Dermis microvascular lymphatic vessel endothelial cell (primary cell): ENCODE measurements around the gene SLC6A13. TPM values are rescaled to one million over a fixed set of nuclear protein-coding genes. Genes with fewer than 3 reads are reported as not detected.
"Not testable (repeated sequence)": the region's sequence is repeated elsewhere in the genome, so short reads cannot be mapped to it uniquely, and the experiment has no call there.

ENCODE experiments used
- DNase-seq, 2 donors: peaks; one replicate each; pipeline versions ENCODE4 v3.0.0 to v3.0.0-alpha.2; 2010; ENCODE audit warnings: low read depth in 2 of 2
- total RNA-seq: library from RNA; depleted of rRNA; stranded (reverse); fragments of >200 nt; gene quantifications from 2 replicates; pipeline ENCODE4 v1.2.1, GENCODE V29; 2014

SLC6A13 gene
- total RNA-seq, 1 donor from 2014 or later, result 0.13 TPM

DNA sequence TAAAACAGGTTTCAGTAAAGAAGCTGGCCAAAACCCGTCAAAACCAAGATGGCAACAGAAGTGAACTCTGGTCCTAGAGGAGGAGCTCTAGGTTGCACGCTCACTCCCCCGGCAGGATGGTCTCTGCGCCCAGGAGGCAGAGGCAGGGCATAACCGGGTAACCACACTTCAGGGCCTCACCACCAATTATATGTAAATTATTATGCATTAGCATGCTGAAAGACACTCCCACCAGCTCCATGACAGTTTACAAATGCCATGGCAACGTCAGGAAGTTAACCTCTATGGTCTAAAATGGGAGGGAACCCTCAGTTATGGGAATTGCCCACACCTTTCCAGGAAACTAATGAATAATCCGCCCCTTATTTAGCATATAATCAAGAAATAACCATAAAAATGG lies 28.6 kb downstream of the SLC6A13 start:
- no peak for DNase-seq

DNA sequence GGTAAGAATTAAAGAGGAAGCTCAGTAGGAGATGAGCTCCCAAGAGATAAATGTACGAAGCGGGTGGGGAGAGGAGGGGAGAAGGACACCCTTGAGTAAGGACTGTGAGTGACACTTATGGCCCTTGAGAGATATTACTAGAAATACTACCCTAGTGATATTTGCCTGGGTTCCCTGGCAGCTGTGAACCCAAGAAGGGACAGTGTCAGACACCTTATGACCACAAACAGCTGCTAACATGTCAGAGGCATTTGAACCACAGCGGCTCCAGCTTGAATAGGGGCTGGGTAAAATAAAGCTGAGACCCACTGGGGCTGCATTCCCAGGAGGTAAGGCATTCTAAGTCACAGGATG lies 29.0 kb downstream of the SLC6A13 start:
- DNase-seq, result no peak

DNA sequence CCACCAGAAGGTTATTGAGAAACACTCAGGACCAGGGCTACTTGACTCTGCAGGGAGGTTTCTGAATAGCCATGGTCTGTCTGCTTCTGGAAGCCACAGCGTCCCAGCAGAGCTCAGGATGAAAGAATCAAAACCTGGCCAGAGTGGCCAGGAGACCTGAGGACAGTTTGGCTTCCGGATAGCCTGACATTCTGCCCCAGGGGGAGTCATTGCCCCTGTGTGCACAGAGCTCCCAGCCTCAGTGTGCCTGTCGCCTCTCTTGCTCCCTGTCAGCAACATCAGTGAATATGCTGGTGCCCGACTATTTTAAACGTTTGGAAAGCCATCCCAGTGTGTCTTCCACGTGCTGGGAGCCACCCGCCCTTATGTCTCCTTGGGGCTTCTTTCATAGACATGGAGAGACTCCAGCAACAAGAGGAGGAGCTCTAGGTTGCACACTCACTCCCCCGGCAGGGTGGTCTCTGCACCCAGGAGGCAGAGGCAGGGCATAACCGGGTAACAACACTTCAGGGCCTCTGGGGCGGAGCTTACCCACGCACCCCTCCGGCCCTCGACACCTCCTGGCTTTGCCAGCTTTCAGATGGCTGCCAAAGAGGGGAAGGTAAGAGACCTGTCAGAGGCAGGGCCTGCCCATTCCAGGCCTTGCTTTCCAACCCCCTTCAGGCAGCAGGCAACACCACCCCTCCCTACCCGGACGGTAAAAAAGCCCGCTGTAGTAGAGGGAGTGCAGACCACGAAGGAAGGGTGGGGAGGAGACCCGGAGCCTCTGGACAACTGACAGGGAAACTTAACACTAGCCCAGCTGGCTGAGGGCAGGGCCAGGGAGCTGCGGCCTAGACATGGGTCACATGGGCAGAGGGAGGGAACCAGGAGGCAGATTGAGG lies 29.7 kb downstream of the SLC6A13 start:
- DNase-seq, result no peak

DNA sequence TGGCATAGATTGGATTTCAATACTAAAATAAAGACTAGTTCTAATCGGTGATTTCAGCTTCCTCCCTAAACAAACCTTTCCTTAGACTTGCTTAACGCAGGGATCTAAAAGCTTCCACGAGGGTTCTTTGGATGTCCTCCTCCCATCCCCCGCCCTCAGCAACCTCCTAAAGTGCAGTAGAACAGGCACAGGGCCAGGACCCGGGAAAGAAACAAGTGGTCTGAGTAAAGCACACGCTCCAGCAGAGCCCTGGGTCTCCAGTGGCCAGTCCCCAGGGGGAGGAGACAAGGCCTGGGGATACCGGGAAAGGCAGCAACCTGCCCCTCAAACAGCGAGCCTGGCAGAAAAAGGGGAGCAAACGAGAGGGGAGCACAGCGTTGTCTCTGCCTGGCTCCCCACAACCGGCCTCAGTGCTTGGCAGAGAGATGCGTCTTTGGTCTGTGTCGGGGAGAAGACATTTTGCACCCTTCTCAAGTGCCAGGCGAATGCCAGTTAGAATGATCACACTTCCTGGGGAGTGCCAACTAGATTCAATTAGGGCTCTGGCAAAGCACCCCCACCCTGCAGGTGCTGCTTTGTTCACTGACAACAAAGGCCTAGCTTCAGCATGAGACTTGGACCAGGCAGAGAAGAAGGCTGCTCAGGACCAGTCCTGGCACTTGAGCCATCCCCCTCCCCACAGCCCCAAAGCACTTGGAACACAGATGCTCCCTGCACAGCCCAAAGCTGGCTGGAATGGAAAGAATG lies 31.5 kb downstream of the SLC6A13 start:
- no peak for DNase-seq

DNA sequence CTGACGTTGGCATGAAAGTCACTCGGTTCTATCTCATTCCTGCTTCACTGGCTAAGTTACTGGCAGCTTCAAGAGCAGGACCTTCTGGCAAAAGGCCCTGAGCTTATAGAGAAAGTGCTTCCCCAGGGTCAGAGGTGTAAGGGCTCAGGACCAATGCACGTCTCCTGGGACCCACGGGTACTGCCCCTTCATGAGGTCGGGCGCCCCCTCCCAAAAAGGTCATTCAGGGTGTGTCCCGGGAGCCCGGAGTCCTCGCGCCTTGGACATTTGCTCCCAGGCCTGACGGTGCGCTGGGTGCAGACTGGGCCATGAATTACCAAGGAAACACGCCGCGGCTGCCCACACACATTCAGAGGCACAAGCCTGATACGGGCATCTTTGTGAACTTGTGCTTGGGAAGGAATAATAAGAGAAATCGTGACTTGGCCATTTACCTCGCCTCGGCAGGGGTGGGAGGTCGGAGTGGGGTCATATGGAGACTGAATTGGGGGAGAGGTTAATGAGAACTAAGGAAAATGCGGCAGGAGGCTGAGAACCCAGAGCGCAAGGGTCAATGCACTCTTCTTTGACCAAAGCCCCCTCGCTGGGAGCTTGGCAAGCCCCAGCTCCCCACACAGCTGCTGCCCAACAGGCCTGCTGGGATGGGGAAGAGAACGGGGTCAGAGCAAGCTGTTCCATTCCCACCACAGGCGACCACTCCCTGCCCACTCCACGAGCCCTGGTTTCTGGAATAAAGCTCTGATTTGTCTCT lies 33.0 kb downstream of the SLC6A13 start:
- no peak for DNase-seq

DNA sequence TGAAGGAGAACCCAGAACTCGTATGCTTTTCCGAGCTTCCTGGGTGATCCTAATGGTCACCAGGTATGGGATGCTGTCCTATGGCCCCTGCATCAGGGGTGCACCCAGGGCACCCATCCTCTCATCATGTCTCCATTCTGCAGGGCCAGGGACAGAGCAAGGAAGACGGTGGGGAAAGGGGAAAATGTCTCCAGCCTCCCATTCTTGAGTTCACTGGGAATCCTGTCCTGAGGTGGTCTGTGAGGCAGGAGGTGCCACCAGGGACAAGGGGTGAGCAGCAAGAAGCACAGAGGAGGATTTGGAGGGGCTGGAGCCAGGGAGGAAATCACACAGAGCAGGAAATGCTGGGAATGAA lies 33.8 kb downstream of the SLC6A13 start:
- DNase-seq, result no peak

DNA sequence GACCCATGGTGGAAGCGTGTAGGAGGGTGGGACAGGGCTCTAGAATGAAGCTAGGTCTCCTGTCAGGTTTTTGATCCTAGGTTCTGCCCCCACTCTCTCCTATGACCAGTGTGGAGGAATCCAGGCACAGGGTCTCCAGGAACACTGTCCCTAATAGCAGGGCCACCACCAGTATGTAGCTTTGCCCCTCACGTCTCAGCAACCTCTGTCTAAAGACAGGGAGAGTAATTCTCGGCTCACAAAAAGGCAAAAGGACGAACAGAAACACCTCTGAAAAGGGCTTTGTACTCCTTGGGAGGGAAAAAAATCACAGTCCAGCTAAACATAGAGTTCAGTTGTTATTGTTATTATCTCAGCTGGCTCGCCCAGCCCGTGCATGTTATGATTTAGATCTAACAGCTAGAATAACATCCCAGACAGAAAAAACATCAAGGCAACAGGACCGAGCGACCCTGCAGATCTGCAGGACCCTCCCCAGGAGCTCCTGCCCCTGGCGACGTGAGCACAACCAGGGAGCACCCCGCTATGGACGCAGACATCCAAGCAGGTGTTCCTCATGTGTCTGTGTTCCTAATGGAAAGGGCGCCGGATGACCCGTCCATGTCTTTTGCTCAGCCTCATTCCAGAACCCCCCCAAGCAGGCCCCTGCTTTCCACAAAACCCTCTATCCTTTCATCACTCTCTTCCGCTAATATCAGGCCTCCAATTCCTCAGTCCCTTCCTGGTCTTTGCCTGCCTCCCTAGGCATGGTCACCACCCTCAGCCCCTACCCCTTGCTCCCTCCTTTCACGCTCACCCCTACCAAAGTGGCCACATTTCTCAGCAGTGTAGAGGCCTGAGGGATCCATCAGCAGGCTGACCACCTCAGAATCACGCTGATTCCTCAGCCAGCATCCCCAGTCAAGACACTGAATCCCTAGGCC lies 34.5 kb downstream of the SLC6A13 start:
- DNase-seq, result no peak

DNA sequence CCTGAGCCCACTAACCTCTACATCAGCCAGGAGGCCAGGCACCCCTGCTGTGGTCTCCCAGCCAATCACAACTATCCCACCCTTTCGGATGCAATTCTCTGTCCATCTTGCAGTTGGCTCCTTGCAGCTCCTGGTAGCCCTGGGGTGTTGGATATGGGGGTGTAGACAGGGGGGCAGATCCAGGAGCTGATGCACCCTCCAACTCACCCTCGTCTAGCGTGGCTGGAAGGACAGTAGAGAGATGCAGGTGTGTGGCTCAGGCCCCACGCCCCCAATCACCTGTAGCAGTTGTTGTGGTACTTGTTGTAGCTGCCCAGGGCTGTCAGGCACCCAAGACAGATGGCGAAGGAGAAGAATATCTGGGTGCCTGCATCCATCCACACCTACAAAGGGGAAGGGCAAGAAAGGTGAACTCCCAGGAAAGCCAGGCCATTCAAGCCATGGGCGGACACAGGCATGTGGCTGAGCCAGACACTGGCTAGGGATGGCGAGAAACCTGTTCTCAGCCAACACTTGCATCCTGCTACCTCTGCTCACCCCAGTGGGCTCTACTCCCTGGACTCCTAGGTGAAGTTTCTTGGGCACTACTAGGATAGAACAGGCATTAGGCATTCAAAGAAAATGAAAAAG lies 35.2 kb downstream of the SLC6A13 start:
- DNase-seq, result no peak

DNA sequence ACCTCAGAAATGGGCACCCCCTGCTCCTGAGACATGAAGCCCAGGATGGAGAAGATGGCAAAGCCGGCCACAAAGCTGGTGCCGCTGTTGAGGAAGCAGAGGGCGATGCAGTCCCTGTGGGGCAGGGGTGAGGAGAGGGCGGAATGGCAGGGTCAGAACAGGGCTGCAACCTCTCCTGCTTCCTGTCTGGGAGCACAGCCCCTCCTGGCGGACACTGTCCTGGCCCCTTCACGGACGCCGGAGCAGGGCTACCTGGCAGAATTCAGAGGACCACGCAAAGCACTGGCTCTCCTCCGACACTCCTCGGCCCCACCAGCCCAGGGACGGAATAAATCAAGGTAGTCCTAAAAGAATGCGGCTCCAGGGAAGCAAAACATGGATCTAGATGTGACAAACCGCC lies 36.2 kb downstream of the SLC6A13 start:
- DNase-seq, result no peak

DNA sequence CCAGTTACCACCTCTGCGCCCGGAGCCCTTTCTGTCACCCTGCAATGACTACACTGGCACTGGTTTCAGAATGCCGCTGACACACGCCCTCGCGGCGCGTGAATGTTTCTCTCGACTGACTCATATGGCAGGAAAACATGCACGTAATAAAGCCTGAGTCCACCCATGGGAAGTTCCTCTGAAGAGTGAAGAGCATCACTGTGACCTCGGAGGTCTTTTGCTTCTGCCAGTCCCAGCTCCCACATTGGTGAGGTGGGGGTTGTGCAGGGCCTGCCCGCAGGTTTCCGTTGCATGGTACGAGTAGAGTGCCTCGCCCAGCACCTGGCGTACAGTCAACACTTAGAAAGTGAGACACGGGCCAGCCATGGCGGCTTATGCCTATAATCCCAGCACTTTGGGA lies 37.6 kb downstream of the SLC6A13 start:
- no peak for DNase-seq

DNA sequence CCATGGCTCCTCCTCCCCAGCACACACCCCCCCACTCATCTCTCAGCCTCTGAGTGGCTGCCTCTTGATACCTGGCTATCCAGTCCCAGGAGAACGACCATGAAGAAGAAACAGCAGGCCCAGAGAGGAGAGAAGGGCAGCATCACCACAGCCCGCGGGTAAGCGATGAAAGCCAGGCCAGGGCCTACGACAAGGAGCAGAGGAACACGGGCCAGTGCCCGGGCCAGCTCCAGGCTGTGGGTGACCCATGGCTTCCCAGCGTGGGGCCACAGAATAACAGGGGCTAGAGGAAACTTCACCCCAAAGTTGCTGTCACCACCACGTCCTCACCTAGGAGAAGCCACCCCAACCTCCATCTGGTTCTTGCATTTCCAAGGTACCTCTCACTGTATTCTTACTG lies 38.3 kb downstream of the SLC6A13 start:
- DNase-seq, result no peak

DNA sequence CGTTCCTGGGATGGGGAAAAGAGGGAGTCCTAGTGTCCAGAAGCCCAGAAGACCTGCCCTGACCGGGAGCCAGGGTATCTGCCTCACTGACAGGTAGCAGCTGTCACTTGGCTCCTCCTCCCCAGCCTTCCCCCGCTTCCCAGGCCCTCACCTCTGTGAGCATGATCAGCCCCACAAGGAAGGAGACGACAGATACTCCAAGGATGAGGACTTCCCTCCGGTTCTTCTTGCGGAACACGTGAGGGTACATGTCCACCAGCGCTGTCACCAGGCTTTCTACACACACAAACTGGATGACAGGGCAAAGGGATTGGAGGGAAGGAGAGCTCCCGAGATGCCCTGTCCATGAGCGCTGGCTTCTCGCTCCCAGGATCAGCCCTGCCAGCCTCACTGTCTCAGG lies 38.8 kb downstream of the SLC6A13 start:
- DNase-seq, result no peak

DNA sequence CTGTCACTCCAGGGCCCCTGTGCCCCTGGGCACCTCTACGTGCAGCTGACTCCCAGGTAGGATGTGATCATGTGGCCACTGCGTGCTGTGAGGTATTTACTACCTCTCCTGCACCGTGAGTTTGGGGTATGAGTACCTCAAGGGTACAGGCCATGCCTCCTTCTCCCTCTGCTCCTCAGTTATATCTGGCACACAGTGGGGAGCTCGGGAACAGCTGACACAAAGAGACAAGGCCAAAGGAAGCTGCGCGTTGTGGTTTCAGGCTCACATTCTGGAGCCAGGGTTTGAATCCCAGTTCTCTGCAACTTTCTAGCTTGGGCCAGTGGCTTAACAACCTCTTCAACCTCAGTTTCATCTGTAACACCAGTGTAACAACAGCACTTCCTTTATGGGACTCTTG lies 40.9 kb downstream of the SLC6A13 start:
- DNase-seq, result no peak

DNA sequence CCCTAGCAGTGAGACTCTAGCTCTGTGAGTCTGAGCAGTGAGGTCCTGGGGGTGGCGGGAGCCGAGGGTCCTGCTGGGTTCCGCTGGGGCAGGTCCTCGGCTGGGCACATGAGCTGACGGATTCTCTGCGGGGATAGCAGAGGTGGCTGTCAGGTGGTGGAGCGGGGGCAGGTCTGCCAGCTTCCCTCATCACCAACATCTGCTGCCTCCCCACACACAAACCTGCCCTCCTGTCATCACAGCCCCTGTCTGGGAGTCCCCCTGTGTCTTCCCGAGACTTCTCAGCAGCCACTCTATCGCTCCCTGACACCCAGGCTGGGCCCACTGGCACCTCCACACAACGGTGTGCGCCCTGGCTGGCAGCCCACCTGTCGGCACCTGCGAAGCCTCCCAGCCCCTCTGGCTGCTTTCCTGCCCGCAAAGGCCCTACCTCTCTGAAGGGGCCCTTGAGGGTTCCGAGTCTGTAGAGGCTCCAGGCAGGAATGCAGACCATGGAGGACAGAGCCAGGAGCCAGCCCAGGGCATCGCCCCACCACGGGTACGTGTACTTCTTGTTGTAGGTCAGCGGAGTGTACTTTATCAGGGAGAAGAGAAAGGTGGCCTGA lies 41.6 kb downstream of the SLC6A13 start:
- no peak for DNase-seq

DNA sequence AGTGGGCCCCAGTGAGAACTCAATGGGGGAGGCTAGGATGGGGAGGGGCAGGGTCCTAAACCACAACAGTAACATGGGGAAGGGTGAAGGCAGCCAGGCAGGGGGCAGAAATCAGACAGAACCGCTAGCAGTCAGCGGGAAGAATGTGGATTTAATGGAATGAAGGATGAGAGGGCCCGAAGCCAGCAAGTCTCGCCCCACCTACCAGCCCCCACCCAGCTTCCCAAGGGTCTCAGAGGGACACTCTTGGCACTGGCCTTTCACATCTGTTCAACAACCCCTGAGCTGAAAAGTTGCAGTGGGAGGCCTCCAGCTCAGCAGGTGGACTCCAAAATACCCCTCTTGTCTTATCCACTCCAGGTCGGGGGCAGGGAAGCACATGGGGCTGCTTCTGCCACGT lies 42.1 kb downstream of the SLC6A13 start:
- DNase-seq, result no peak

DNA sequence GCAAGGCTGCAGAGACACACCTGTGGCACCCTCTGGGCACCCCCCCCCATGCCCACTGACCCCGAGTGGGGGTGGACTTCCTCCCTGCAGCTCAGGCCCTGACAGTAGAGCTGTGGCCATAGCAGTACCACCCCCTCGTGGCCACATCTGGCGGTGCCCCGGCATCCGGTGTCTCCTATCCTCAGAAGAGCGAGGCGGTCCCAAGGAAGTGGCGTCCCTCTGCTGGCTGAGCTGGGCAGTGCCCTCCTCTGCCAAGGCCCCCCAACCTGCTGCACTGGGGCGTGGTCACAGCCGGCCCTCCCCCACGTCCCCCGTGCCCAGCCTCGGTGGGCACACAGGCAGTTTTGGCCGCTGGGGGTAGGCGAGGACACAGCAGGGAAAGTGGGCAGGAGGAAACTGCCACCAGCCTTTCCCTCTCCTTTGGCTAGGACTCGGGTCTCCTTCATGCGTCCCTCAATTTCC lies 42.7 kb downstream of the SLC6A13 start:
- DNase-seq, result peak in 1 of 2 donors; percentile 32

DNA sequence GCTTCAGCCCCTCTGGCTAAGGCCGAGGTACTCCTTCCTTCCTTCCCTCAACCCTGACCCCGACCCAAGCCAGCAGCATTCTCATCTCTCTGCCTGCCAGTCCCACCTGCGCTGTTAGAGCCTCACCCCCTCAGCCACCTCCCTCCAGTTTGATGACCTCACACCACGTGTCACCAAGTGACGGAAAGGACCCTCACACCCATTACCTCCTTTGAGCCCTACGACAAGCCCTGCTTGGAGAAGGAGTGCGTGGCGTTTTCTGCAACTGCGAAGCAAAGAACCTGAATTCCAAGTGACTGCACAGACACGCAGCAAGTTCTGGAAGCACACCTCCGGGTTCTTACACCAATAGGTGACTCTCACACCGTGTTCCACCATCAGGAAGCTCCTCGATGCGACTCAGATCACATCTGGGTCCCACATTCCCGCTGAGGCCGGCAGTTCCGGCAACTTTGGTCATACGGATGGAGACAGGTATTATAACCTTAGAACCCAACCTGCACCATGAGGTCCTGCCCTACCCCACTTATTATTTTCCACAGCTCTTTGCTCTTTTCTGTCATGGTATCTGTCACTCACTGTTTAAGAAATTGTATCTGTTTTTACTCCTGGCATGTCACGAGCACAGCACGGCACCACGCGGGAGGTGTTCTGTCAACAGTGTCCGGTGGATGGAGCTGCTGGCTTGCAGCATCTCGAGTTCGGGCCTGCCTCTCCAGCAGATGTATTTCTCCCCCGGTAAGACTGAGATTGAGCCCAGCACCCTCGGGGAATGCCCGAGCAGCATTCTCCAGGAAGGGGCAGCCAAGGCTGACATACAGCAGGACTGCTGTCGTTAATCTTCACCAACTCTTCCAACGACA lies 43.7 kb downstream of the SLC6A13 start:
- no peak for DNase-seq

DNA sequence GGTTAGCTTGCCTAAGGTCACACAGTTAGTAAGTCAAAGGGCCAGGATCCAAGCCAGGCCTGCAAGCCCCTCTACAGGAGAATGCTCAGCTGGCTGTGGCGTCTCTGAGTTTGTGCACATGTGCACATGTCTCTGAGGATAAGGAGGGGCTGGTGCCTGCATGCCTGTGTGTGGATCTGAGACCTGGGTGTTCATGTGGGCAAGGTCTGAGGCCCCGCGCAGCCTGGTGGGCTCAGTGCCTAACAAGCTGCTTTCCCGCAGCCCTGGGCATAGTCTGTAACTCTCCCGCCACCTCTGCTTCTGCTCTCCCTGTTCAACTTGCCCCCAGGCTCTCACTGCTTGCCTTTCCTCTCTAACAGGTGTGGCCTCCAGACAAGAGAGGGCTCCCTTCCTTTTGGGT lies 44.4 kb downstream of the SLC6A13 start:
- no peak for DNase-seq

DNA sequence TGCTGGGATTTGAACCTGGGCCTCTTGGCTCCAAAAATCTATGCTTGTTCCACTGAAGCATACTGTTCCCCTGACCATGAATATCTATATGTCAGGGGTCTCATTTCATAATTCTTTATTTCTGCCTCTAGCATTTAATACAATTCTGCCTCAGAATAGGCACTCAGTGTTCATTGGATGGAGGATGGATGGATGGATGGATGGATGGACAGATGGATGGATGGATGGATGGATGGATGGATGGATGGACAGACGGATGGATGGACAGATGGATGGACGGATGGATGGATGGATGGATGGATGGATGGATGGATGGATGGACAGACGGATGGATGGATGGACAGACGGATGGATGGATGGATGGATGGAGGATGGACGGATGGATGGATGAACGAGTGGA lies 45.6 kb downstream of the SLC6A13 start:
- DNase-seq, result not testable (repeated sequence)
